Myometrial cell (primary cell): ENCODE data around the gene ARHGEF7. TPM values are rescaled to one million over a fixed set of nuclear protein-coding genes. Genes with fewer than 3 reads are reported as not detected.

ENCODE experiments used
- total RNA-seq: library from RNA; depleted of rRNA; stranded (reverse); fragments of >200 nt; gene quantifications from 2 replicates; pipeline ENCODE4 v1.2.3, GENCODE V29; 2015

Gene ARHGEF7, protein sequence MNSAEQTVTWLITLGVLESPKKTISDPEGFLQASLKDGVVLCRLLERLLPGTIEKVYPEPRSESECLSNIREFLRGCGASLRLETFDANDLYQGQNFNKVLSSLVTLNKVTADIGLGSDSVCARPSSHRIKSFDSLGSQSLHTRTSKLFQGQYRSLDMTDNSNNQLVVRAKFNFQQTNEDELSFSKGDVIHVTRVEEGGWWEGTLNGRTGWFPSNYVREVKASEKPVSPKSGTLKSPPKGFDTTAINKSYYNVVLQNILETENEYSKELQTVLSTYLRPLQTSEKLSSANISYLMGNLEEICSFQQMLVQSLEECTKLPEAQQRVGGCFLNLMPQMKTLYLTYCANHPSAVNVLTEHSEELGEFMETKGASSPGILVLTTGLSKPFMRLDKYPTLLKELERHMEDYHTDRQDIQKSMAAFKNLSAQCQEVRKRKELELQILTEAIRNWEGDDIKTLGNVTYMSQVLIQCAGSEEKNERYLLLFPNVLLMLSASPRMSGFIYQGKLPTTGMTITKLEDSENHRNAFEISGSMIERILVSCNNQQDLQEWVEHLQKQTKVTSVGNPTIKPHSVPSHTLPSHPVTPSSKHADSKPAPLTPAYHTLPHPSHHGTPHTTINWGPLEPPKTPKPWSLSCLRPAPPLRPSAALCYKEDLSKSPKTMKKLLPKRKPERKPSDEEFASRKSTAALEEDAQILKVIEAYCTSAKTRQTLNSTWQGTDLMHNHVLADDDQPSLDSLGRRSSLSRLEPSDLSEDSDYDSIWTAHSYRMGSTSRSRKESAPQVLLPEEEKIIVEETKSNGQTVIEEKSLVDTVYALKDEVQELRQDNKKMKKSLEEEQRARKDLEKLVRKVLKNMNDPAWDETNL
- 18.5 and 21.3 TPM in 2 replicates for total RNA-seq

DNA sequence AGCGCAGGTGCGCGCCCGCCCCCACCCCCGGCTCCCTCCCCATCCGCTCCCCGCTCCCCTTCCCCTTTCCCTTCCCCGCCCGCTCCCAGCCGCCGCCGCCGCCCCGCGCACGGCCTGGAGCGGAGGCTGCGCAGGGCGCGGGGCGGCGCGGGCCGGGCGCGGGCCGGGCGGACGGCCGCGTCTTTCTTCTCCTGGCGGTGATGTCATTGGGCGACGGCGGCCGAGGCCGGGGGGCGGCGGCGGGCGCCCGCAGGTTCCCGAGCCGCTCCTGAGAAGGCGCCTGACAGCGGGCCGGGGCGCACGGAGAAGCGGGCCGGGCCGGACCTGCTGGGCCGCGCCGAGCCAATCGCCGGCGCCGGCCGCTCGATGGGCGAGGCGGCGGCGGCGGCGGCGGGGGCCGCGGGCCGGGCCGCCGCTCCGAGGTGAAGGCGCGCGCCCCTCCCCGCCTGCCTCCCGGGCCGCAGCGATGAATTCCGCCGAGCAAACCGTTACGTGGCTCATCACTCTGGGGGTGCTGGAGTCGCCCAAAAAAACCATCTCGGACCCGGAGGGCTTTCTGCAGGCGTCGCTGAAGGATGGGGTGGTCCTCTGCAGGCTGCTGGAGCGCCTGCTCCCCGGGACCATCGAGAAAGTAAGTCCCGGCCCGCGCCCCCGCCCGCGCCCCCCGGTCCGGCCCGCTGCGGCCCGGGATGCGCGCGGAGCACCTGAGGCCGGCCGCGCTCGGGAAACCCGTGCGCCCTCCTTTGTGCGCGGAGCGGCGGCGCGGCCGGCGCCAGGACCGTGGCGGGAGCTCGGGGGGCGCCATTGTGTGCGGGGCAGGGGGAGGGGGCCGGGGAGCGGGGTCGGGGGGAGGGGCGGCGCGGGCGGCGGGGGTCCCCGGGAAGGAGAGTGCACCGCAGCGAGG, at the start of gene ARHGEF7:
ARHGEF7 (plus strand) TSS at position 250 of the 904 bp plus-strand sequence; CDS start at position 467, 217 bp downstream.

DNA sequence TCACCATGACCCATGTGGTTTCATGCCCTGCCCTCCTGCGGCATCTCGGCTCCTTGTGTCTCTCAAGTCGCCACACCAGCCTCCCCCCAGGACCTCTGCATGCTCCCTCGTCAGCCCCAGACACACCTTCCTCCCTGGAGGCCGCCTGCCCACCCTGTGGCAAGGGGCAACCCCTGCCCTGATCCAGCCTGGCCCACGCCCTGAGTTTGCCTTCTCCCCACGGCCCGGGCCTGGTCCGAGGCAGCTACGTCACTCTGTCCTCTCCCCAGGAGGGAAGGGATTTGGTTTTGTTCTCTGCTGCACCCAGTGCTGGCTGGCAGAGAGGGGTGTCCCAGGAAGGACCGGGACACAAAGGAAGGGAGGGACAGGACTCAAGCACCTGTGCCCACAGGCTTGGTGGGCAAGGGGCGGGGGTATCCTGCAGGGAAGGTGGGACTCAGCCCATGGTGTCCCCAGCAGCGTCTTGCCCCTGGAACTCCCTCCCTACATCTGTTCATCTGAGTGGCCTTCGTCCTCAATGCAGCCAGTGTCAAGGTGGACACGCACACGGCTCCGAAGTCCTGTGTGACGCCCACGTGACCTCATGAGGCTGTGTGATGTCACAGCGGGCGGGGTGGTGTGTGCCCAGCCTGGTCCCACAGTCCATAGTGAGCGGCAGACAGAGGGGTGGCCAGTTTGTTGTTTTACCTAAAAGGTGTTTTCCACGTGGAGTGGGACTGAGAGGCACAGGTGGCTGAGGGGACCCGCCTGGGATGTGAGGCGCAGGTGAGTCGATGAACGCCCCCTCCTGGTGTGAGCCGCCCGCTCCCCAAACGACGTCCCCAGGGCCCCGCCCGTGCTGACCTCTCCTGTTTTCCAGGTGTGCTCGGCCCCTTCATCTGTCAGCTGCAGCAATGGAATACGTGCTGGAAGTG, 205.1 kb downstream of the ARHGEF7 start, which contains the start of gene TEX29:
TEX29 (plus strand) TSS at position 645 of the 914 bp plus-strand sequence; CDS start at position 894, 249 bp downstream.

Other genes starting within 250 kb of the ARHGEF7 start
- 19.1 and 30.6 TPM in 2 replicates for gene ANKRD10, start 200.2 kb upstream of the ARHGEF7 start, total RNA-seq
- gene TEX29, start 205.3 kb downstream of the ARHGEF7 start, total RNA-seq: not detected in 2 replicates